GM21390 (cell line): ENCODE data around the gene ITGB7.

Experiments
- ATAC-seq: cut with Tn5 transposase; IDR thresholded peaks from one replicate; pipeline ENCODE4 v1.9.1; 2021; ENCODE audit not compliant: unreplicated experiment

Gene ITGB7

GRCh38 chr12:53198486-53199110 lies 8.5 kb downstream of the ITGB7 start:
- ATAC-seq, result no peak

- ATAC-seq, result no peak
Observed at GRCh38 chr12:53197011-53197640, 9.9 kb downstream of the ITGB7 start.

- ATAC-seq, result no peak
Observed at GRCh38 chr12:53196486-53196885, 10.6 kb downstream of the ITGB7 start.

- no peak for ATAC-seq
Observed at GRCh38 chr12:53195516-53196420, 11.3 kb downstream of the ITGB7 start.

GRCh38 chr12:53194973-53195372 lies 12.1 kb downstream of the ITGB7 start:
- ATAC-seq, result no peak

GRCh38 chr12:53193985-53194716 lies 12.9 kb downstream of the ITGB7 start:
- ATAC-seq, result no peak

- ATAC-seq, result no peak
Observed at GRCh38 chr12:53193040-53193439, 14.0 kb downstream of the ITGB7 start.

GRCh38 chr12:53192531-53193021 lies 14.5 kb downstream of the ITGB7 start:
- ATAC-seq, result no peak

- ATAC-seq, result no peak
Observed at GRCh38 chr12:53191885-53192530, 15.0 kb downstream of the ITGB7 start.

- no peak for ATAC-seq
Observed at GRCh38 chr12:53191096-53191884, 15.8 kb downstream of the ITGB7 start.

- ATAC-seq, result no peak
Observed at GRCh38 chr12:53190108-53190729, 16.8 kb downstream of the ITGB7 start.

GRCh38 chr12:53187145-53187899 lies 19.7 kb downstream of the ITGB7 start:
- no peak for ATAC-seq

GRCh38 chr12:53186745-53187144 lies 20.3 kb downstream of the ITGB7 start:
- ATAC-seq, result no peak

GRCh38 chr12:53185582-53186153 lies 21.4 kb downstream of the ITGB7 start:
- no peak for ATAC-seq

GRCh38 chr12:53184828-53185227 lies 22.2 kb downstream of the ITGB7 start:
- ATAC-seq, result no peak

- no peak for ATAC-seq
Observed at GRCh38 chr12:53182903-53183302, 24.1 kb downstream of the ITGB7 start.

- ATAC-seq, result no peak
Observed at GRCh38 chr12:53181935-53182334, 25.1 kb downstream of the ITGB7 start.

- ATAC-seq, result peak; percentile 45
Observed at GRCh38 chr12:53180931-53181645, 26.0 kb downstream of the ITGB7 start.
